HG03558 (cell line): ENCODE measurements around the gene BCL6.
"Not testable (repeated sequence)": the region's sequence is repeated elsewhere in the genome, so short reads cannot be mapped to it uniquely, and the experiment has no call there.

Source experiments
- ATAC-seq: cut with Tn5 transposase; IDR thresholded peaks from one replicate; pipeline ENCODE4 v1.9.1; 2021; ENCODE audit warnings: moderate number of reproducible peaks; ENCODE audit not compliant: unreplicated experiment; ENCODE audit errors: extremely low read depth

BCL6 gene

GRCh38 chr3:187684880-187685279, 60.4 kb downstream of the BCL6 start:
- ATAC-seq = no peak

- no peak for ATAC-seq
Observed at GRCh38 chr3:187684444-187684843, 60.8 kb downstream of the BCL6 start.

GRCh38 chr3:187681756-187682155, 63.5 kb downstream of the BCL6 start:
- not testable (repeated sequence) for ATAC-seq

- ATAC-seq = no peak
Observed at GRCh38 chr3:187679638-187680396, 65.5 kb downstream of the BCL6 start.

GRCh38 chr3:187678726-187679268, 66.5 kb downstream of the BCL6 start:
- ATAC-seq = no peak

GRCh38 chr3:187677604-187678003, 67.7 kb downstream of the BCL6 start:
- no peak for ATAC-seq

- no peak for ATAC-seq
Observed at GRCh38 chr3:187673012-187673411, 72.3 kb downstream of the BCL6 start.
